Testis (tissue), 2 donors: ENCODE results near the gene SGMS2.

Experiments used
- CTCF ChIP-seq, 3 experiments: fragments of 450-650 bp in 2 of 3; fragments of 200-600 bp in 1 of 3; sonication (generic) in 1 of 3; IDR thresholded peaks; one replicate each; pipeline ENCODE4 v1.5.1; 2016 to 2019; ENCODE audit warnings: antibody characterized with exemption in 3 of 3, mild to moderate bottlenecking in 2 of 3, moderate library complexity in 1 of 3
- POLR2A ChIP-seq: fragments of 450-650 bp; IDR thresholded peaks from one replicate; pipeline ENCODE4 v1.6.1; 2017; ENCODE audit warnings: antibody characterized with exemption, mild to moderate bottlenecking, moderate library complexity

DNA sequence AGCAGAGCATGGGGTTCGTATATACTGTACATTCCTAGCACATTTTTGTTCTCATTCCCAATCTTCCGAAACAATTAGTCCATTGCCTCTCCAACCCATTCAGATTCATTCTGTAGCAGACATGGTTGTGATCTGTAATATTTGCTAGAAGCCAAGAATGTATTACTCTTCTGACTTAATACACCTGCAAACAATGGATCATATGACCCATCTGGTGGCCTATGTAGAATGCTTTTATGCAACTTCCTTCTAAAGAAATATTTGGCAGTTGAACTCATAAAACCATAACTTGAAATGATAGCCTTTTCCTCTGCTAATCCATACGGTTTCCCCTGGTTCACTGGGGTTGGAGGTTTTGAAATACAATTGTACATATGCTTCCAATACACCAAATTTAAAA lies 32.8 kb upstream of the SGMS2 start:
- no peak for TF ChIP-seq POLR2A
- no peak for TF ChIP-seq CTCF (IDR thresholded peaks at IDR 0.05)
